Pericardium fibroblast (primary cell): Measurements from ENCODE around the gene OR52I2. TPM values are rescaled to one million over a fixed set of nuclear protein-coding genes. Genes with fewer than 3 reads are reported as not detected.

Source experiments
- total RNA-seq: library from RNA; depleted of rRNA; stranded (reverse); fragments of >200 nt; gene quantifications from 2 replicates; pipeline ENCODE4 v1.2.3, GENCODE V29; 2015

OR52I2 gene
- total RNA-seq: not detected in 2 replicates

GRCh38 chr11:4581443-4581842, at the start of gene OR52I2:
OR52I2 (plus strand) TSS chr11:4581743.

GRCh38 chr11:4544891-4545290, 36.7 kb upstream of the OR52I2 start, which contains the start of gene OR52M1:
OR52M1 (plus strand) TSS chr11:4545191; CDS start chr11:4545191, 0 bp downstream.

GRCh38 chr11:4593739-4594138, 12.2 kb downstream of the OR52I2 start, which contains the start of gene OR52I1:
OR52I1 (plus strand) TSS chr11:4594039; CDS start chr11:4594039, 0 bp downstream.

GRCh38 chr11:4607781-4608666, 26.5 kb downstream of the OR52I2 start, which contains the start of gene TRIM68:
TRIM68 (minus strand) TSS chr11:4608231; CDS start chr11:4605504, 2,727 bp downstream.

GRCh38 chr11:4636962-4637661, 55.6 kb downstream of the OR52I2 start, which contains the start of gene OR51D1:
OR51D1 (plus strand) TSS chr11:4637477; CDS start chr11:4639791, 2,314 bp downstream.

Other genes with a start within 250 kb of the OR52I2 start
- not detected in 2 replicates for gene OR52B4, start 213.4 kb upstream of the OR52I2 start, total RNA-seq
- gene TRIM21, start 188.0 kb upstream of the OR52I2 start, total RNA-seq: 10.6 and 11.1 TPM in 2 replicates
- not detected in 2 replicates for gene OR52K2, start 132.4 kb upstream of the OR52I2 start, total RNA-seq
- not detected in 2 replicates for gene OR52K1, start 99.1 kb upstream of the OR52I2 start, total RNA-seq
- not detected in 2 replicates for gene OR52M1, start 36.6 kb upstream of the OR52I2 start, total RNA-seq
- gene OR52I1, start 12.3 kb downstream of the OR52I2 start, total RNA-seq: not detected in 2 replicates
- 7.2 and 12.2 TPM in 2 replicates for gene TRIM68, start 26.5 kb downstream of the OR52I2 start, total RNA-seq
- not detected in 2 replicates for gene OR51D1, start 55.7 kb downstream of the OR52I2 start, total RNA-seq
- not detected in 2 replicates for gene OR51E1, start 62.2 kb downstream of the OR52I2 start, total RNA-seq
- gene OR51E2, start 116.1 kb downstream of the OR52I2 start, total RNA-seq: not detected in 2 replicates
- not detected in 2 replicates for gene MMP26, start 123.0 kb downstream of the OR52I2 start, total RNA-seq
- gene OR51F1, start 188.2 kb downstream of the OR52I2 start, total RNA-seq: not detected in 2 replicates
- not detected in 2 replicates for gene OR52R1, start 222.6 kb downstream of the OR52I2 start, total RNA-seq
- gene OR51F2, start 239.6 kb downstream of the OR52I2 start, total RNA-seq: not detected in 2 replicates